Stimulated activated memory B cell treated with anti-CD40 and anti-IgM and Interleukin-4, amounts not matched to agents 10 μg/mL and 1 μg/mL and 100 μg/mL, for 72 hours (primary cell): ENCODE data around the gene IGSF21.

Experiments
- ATAC-seq: fragments of 150-1000 bp; cut with Tn5 transposase; 2 replicates; pipeline ENCODE4 v1.10.0; 2021
- H3K27ac Mint-ChIP-seq: one replicate; pipeline ENCODE4 v1.8.0; 2022; ENCODE audit warnings: mild to moderate bottlenecking, mixed read lengths
- H3K27me3 Mint-ChIP-seq: one replicate; pipeline ENCODE4 v1.8.0; 2022; ENCODE audit warnings: mixed read lengths
- H3K36me3 Mint-ChIP-seq: one replicate; pipeline ENCODE4 v1.8.0; 2022; ENCODE audit warnings: mixed read lengths
- H3K4me1 Mint-ChIP-seq: one replicate; pipeline ENCODE4 v1.8.0; 2022; ENCODE audit warnings: mixed read lengths
- H3K4me3 Mint-ChIP-seq: one replicate; pipeline ENCODE4 v1.8.0; 2022; ENCODE audit warnings: mild to moderate bottlenecking, moderate library complexity, mixed read lengths
- H3K9me3 Mint-ChIP-seq: one replicate; pipeline ENCODE4 v1.8.0; 2022; ENCODE audit warnings: mixed read lengths

Gene IGSF21

GRCh38 chr1:18373151-18373550 is 265.6 kb downstream of the IGSF21 start:
- Mint-ChIP-seq H3K36me3 (no peaks in the 10 kb centered on the region), H3K4me1 (no peaks in the 10 kb centered on the region), H3K4me3 (no peak overlapping the region), H3K9me3 (peaks cover 7% of the 10 kb centered on the region), H3K27ac (no peak overlapping the region), H3K27me3 (peaks cover 9% of the 10 kb centered on the region)
- no peak for ATAC-seq

- H3K4me3 Mint-ChIP-seq: no peak overlapping the region
- peaks cover 7% of the 10 kb centered on the region for H3K9me3 Mint-ChIP-seq
- ATAC-seq: no peak
- no peaks in the 10 kb centered on the region for H3K4me1 Mint-ChIP-seq
- peaks cover 9% of the 10 kb centered on the region for H3K27me3 Mint-ChIP-seq
- no peak overlapping the region for H3K27ac Mint-ChIP-seq
- no peaks in the 10 kb centered on the region for H3K36me3 Mint-ChIP-seq
Observed at GRCh38 chr1:18373882-18374493, 266.4 kb downstream of the IGSF21 start.

- no peak overlapping the region for H3K4me3 Mint-ChIP-seq
Observed at GRCh38 chr1:18376661-18377060, 269.1 kb downstream of the IGSF21 start.

GRCh38 chr1:18380288-18380687 is 272.7 kb downstream of the IGSF21 start:
- peaks cover 11% of the 10 kb centered on the region for H3K9me3 Mint-ChIP-seq
- no peaks in the 10 kb centered on the region for H3K36me3 Mint-ChIP-seq
- H3K4me3 Mint-ChIP-seq: no peak overlapping the region
- H3K27ac Mint-ChIP-seq: no peak overlapping the region
- peaks cover 44% of the 10 kb centered on the region for H3K27me3 Mint-ChIP-seq
- no peak for ATAC-seq
- no peaks in the 10 kb centered on the region for H3K4me1 Mint-ChIP-seq

More at GRCh38 chr1:18376661-18377060, 269.1 kb downstream of the IGSF21 start:
- Mint-ChIP-seq H3K4me1 (no peaks in the 10 kb centered on the region), H3K9me3 (peaks cover 17% of the 10 kb centered on the region), H3K27ac (no peak overlapping the region), H3K27me3 (peaks cover 18% of the 10 kb centered on the region), H3K36me3 (no peaks in the 10 kb centered on the region)
- ATAC-seq: no peak

GRCh38 chr1:18384059-18384458 is 276.5 kb downstream of the IGSF21 start:
- no peak overlapping the region for H3K4me3 Mint-ChIP-seq
- H3K4me1 Mint-ChIP-seq: no peaks in the 10 kb centered on the region
- H3K36me3 Mint-ChIP-seq: no peaks in the 10 kb centered on the region
- no peak overlapping the region for H3K27ac Mint-ChIP-seq
- no peak for ATAC-seq
- peaks cover 62% of the 10 kb centered on the region for H3K27me3 Mint-ChIP-seq
- peaks cover 11% of the 10 kb centered on the region for H3K9me3 Mint-ChIP-seq

GRCh38 chr1:18384471-18384870 is 276.9 kb downstream of the IGSF21 start:
- no peak overlapping the region for H3K27ac Mint-ChIP-seq
- no peaks in the 10 kb centered on the region for H3K4me1 Mint-ChIP-seq
- no peaks in the 10 kb centered on the region for H3K36me3 Mint-ChIP-seq
- peaks cover 11% of the 10 kb centered on the region for H3K9me3 Mint-ChIP-seq
- no peak for ATAC-seq
- peaks cover 62% of the 10 kb centered on the region for H3K27me3 Mint-ChIP-seq
- H3K4me3 Mint-ChIP-seq: no peak overlapping the region

- no peaks in the 10 kb centered on the region for H3K36me3 Mint-ChIP-seq
- H3K9me3 Mint-ChIP-seq: peaks cover 7% of the 10 kb centered on the region
- H3K27me3 Mint-ChIP-seq: peaks cover 62% of the 10 kb centered on the region
- no peak overlapping the region for H3K27ac Mint-ChIP-seq
- H3K4me1 Mint-ChIP-seq: no peaks in the 10 kb centered on the region
- no peak for ATAC-seq
- no peak overlapping the region for H3K4me3 Mint-ChIP-seq
Observed at GRCh38 chr1:18385239-18385790, 277.7 kb downstream of the IGSF21 start.

GRCh38 chr1:18386591-18386990 is 279.0 kb downstream of the IGSF21 start:
- peaks cover 53% of the 10 kb centered on the region for H3K27me3 Mint-ChIP-seq
- H3K4me1 Mint-ChIP-seq: no peaks in the 10 kb centered on the region
- ATAC-seq: no peak
- no peaks in the 10 kb centered on the region for H3K36me3 Mint-ChIP-seq
- no peak overlapping the region for H3K4me3 Mint-ChIP-seq
- H3K27ac Mint-ChIP-seq: no peak overlapping the region
- H3K9me3 Mint-ChIP-seq: peaks cover under 1% of the 10 kb centered on the region

- Mint-ChIP-seq H3K27ac (no peak overlapping the region), H3K4me3 (no peak overlapping the region), H3K4me1 (no peaks in the 10 kb centered on the region), H3K27me3 (peaks cover 47% of the 10 kb centered on the region), H3K9me3 (no peaks in the 10 kb centered on the region), H3K36me3 (no peaks in the 10 kb centered on the region)
- no peak for ATAC-seq
Observed at GRCh38 chr1:18387307-18387706, 279.7 kb downstream of the IGSF21 start.

GRCh38 chr1:18390953-18391352 is 283.4 kb downstream of the IGSF21 start:
- no peaks in the 10 kb centered on the region for H3K9me3 Mint-ChIP-seq
- no peaks in the 10 kb centered on the region for H3K4me1 Mint-ChIP-seq
- H3K27ac Mint-ChIP-seq: no peak overlapping the region
- H3K4me3 Mint-ChIP-seq: no peak overlapping the region
- ATAC-seq: no peak
- no peaks in the 10 kb centered on the region for H3K36me3 Mint-ChIP-seq
- H3K27me3 Mint-ChIP-seq: peaks cover 29% of the 10 kb centered on the region

- no peaks in the 10 kb centered on the region for H3K36me3 Mint-ChIP-seq
- no peaks in the 10 kb centered on the region for H3K4me1 Mint-ChIP-seq
- peaks cover 29% of the 10 kb centered on the region for H3K27me3 Mint-ChIP-seq
- H3K4me3 Mint-ChIP-seq: no peak overlapping the region
- no peaks in the 10 kb centered on the region for H3K9me3 Mint-ChIP-seq
- no peak for ATAC-seq
- no peak overlapping the region for H3K27ac Mint-ChIP-seq
Observed at GRCh38 chr1:18394563-18395156, 287.1 kb downstream of the IGSF21 start.

- Mint-ChIP-seq H3K4me3 (no peak overlapping the region), H3K27me3 (peaks cover 29% of the 10 kb centered on the region), H3K9me3 (no peaks in the 10 kb centered on the region), H3K36me3 (no peaks in the 10 kb centered on the region), H3K4me1 (no peaks in the 10 kb centered on the region), H3K27ac (no peak overlapping the region)
- no peak for ATAC-seq
Observed at GRCh38 chr1:18396247-18396980, 288.8 kb downstream of the IGSF21 start.

- H3K4me1 Mint-ChIP-seq: no peaks in the 10 kb centered on the region
- H3K27me3 Mint-ChIP-seq: peaks cover 29% of the 10 kb centered on the region
- no peaks in the 10 kb centered on the region for H3K36me3 Mint-ChIP-seq
- ATAC-seq: no peak
- H3K9me3 Mint-ChIP-seq: no peaks in the 10 kb centered on the region
- H3K27ac Mint-ChIP-seq: no peak overlapping the region
- no peak overlapping the region for H3K4me3 Mint-ChIP-seq
Observed at GRCh38 chr1:18397641-18398040, 290.0 kb downstream of the IGSF21 start.

- Mint-ChIP-seq H3K4me3 (no peak overlapping the region), H3K27ac (no peak overlapping the region), H3K9me3 (no peaks in the 10 kb centered on the region), H3K36me3 (no peaks in the 10 kb centered on the region), H3K27me3 (peaks cover 21% of the 10 kb centered on the region), H3K4me1 (no peaks in the 10 kb centered on the region)
- no peak for ATAC-seq
Observed at GRCh38 chr1:18398791-18399530, 291.4 kb downstream of the IGSF21 start.
